Upper lobe of left lung (tissue), 4 donors: Measurements from ENCODE around the gene CELF1.

Source experiments
- CTCF ChIP-seq, 6 experiments: fragments of 450-650 bp in 4 of 6; fragments of 200-600 bp in 2 of 6; sonication (generic) in 2 of 6; IDR thresholded peaks; one replicate each; pipeline ENCODE4 v1.5.1; 2016 to 2019; ENCODE audit warnings: antibody characterized with exemption in 6 of 6
- POLR2A ChIP-seq, 4 donors: fragments of 450-650 bp; IDR thresholded peaks; one replicate each; pipeline ENCODE4 v1.5.1; 2016 to 2017; ENCODE audit warnings: antibody characterized with exemption in 4 of 4, mild to moderate bottlenecking in 2 of 4

- TF ChIP-seq CTCF (IDR thresholded peaks at IDR 0.05) (no peak), POLR2A (IDR thresholded peaks at IDR 0.05) (no peak)
Measured at GRCh38 chr11:47435687-47436086, 117.2 kb downstream of the CELF1 start.
